HepG2 (cell line): ENCODE measurements around the gene ETFA. TPM values are rescaled to one million over a fixed set of nuclear protein-coding genes. Genes with fewer than 3 reads are reported as not detected.

ENCODE experiments used
- DR1 ChIP-seq: sonication (generic); formaldehyde crosslinking; IDR thresholded peaks from 2 replicates; pipeline ENCODE4 v1.8.0; 2021; ENCODE audit warnings: mild to moderate bottlenecking, missing genetic modification reagents, inconsistent platforms
- JUN ChIP-seq: sonication (generic); formaldehyde crosslinking; IDR thresholded peaks from 2 replicates; pipeline ENCODE4 v1.4.0; 2020; ENCODE audit warnings: mild to moderate bottlenecking, missing genetic modification reagents
- KDM2A ChIP-seq: sonication (generic); formaldehyde crosslinking; IDR thresholded peaks from 2 replicates; pipeline ENCODE4 v1.4.0; 2020; ENCODE audit warnings: low read depth, missing genetic modification reagents, borderline replicate concordance
- KMT2A ChIP-seq: sonication (generic); formaldehyde crosslinking; IDR thresholded peaks from 2 replicates; pipeline ENCODE4 v1.4.0; 2020; ENCODE audit warnings: missing genetic modification reagents
- PAF1 ChIP-seq: IDR thresholded peaks from 2 replicates; pipeline ENCODE4 v1.6.1; 2016; ENCODE audit warnings: missing genetic modification reagents, missing compliant biosample characterization
- PCBP2 ChIP-seq: fragments of 200-400 bp; formaldehyde crosslinking; optimal IDR thresholded peaks from 2 replicates; pipeline ENCODE3; 2018; ENCODE audit warnings: low read length, low read depth; ENCODE audit not compliant: poor library complexity, severe bottlenecking
- SAP130 ChIP-seq: IDR thresholded peaks from 2 replicates; pipeline ENCODE4 v1.6.1; 2016; ENCODE audit warnings: low read depth
- SIN3B ChIP-seq: fragments of 150-350 bp; IDR thresholded peaks from 2 replicates; pipeline ENCODE4 v1.6.1; 2014; ENCODE audit warnings: low read length
- TARDBP ChIP-seq: sonication (generic); formaldehyde crosslinking; IDR thresholded peaks from 2 replicates; pipeline ENCODE4 v1.8.0; 2022; ENCODE audit warnings: mild to moderate bottlenecking, missing genetic modification reagents
- TCF7 ChIP-seq: sonication (generic); IDR thresholded peaks from 2 replicates; pipeline ENCODE4 v1.6.1; 2016; ENCODE audit warnings: antibody characterized with exemption, low read depth
- ZC3H13 ChIP-seq: sonication (generic); formaldehyde crosslinking; IDR thresholded peaks from 2 replicates; pipeline ENCODE4 v1.8.1; 2023; ENCODE audit warnings: mild to moderate bottlenecking, missing genetic modification reagents, moderate library complexity
- ZNF256 ChIP-seq: sonication (generic); formaldehyde crosslinking; conservative IDR thresholded peaks from 2 replicates; pipeline ENCODE4 v1.4.0; 2020; ENCODE audit warnings: missing genetic modification reagents
- ZNF282 ChIP-seq: fragments of 450-650 bp; IDR thresholded peaks from 2 replicates; pipeline ENCODE4 v1.6.1; 2018; ENCODE audit not compliant: partially characterized antibody
- ZNF496 ChIP-seq: sonication (generic); formaldehyde crosslinking; IDR thresholded peaks from 2 replicates; pipeline ENCODE4 v1.8.1; 2023; ENCODE audit warnings: mild to moderate bottlenecking, moderate library complexity, missing genetic modification reagents; ENCODE audit not compliant: insufficient replicate concordance
- polyA plus RNA-seq, 8 experiments: library from polyadenylated mRNA; depleted of rRNA in 3 of 8; stranded (reverse) in 7 of 8; unstranded in 1 of 8; fragments of >200 nt; fragmentation: Illumina TruSeq in 4 of 8; extraction: Trizol in 4 of 8; gene quantifications; 2 replicates each; pipeline versions ENCODE4 v1.2.1 to v1.2.3, GENCODE V29; 2011 to 2016; ENCODE audit warnings: low read depth in 4 of 8, missing spikeins in 1 of 8, mixed read lengths in 1 of 8; ENCODE audit not compliant: insufficient read depth in 1 of 8
- total RNA-seq, 5 experiments: library from RNA; depleted of rRNA; stranded (reverse); fragments of >200 nt; fragmentation: Illumina TruSeq; extraction: Trizol; gene quantifications; 2 replicates each; pipeline ENCODE4 v1.2.3, GENCODE V29; 2016; ENCODE audit warnings: low read depth in 1 of 5
- TF ChIP-seq, protein P1 (sequence below), 2 experiments: sonication (generic) in 1 of 2; formaldehyde crosslinking in 1 of 2; IDR thresholded peaks; 2 replicates each; pipeline versions ENCODE4 v1.6.1 to v1.9.0; 2014 to 2022; ENCODE audit warnings: antibody characterized with exemption in 1 of 2, borderline replicate concordance in 1 of 2, inconsistent platforms in 1 of 2, low read depth in 1 of 2, missing genetic modification reagents in 1 of 2
- TF ChIP-seq, protein P2 (sequence below): sonication (generic); formaldehyde crosslinking; IDR thresholded peaks from 2 replicates; pipeline ENCODE4 v1.4.0; 2020; ENCODE audit warnings: missing genetic modification reagents
- TF ChIP-seq, protein P3 (sequence below): sonication (generic); formaldehyde crosslinking; IDR thresholded peaks from 2 replicates; pipeline ENCODE4 v1.4.0; 2020; ENCODE audit warnings: missing genetic modification reagents
- TF ChIP-seq, protein P4 (sequence below): sonication (generic); formaldehyde crosslinking; IDR thresholded peaks from 2 replicates; pipeline ENCODE4 v1.5.1; 2020; ENCODE audit warnings: missing genetic modification reagents, mild to moderate bottlenecking, borderline replicate concordance

ETFA gene
- total and polyA plus RNA-seq, 2 of the 13 experiments (the other 11 are each of a cell fraction or from before 2014, with no cell fraction given): 291 to 396 TPM

DNA sequence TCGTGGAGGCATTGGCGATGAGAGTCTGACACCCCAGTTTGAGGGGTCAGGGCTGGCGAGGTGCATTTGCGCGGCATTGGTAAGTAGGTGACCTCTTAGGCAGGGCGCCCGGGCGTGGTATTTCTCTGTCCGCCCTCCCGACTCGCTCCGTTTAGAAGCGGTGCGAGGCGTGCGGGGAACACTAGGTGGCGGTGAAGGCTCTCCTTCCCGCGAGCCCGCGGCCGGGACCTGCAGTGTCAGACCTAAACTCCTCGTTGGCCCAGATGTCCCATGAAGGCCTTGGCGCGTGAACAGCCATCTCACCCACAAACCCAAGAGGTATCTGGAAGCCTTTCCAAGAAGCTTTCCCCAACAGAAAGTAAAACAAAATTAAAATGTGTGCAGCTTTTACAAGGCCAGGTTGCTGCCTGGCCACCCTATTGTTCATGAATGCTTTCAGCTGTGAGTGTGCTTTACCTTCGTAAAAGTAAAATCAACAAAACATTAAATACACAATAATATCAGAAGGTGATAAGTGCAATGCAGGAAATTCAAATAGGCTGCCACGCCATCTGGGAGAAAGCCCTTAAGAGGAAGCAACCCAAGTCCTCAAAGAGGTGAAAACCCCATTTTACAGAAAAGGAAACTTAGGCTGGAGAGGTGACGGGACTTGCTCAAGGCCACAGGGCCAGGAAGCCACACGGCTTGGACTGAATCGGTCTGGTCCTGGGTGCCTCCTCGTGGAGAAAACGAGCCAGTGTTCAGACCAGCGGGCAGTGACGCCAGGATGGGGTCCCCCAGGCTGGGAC, 120.3 kb downstream of the ETFA start (continued):
- TF ChIP-seq, protein P1, sequence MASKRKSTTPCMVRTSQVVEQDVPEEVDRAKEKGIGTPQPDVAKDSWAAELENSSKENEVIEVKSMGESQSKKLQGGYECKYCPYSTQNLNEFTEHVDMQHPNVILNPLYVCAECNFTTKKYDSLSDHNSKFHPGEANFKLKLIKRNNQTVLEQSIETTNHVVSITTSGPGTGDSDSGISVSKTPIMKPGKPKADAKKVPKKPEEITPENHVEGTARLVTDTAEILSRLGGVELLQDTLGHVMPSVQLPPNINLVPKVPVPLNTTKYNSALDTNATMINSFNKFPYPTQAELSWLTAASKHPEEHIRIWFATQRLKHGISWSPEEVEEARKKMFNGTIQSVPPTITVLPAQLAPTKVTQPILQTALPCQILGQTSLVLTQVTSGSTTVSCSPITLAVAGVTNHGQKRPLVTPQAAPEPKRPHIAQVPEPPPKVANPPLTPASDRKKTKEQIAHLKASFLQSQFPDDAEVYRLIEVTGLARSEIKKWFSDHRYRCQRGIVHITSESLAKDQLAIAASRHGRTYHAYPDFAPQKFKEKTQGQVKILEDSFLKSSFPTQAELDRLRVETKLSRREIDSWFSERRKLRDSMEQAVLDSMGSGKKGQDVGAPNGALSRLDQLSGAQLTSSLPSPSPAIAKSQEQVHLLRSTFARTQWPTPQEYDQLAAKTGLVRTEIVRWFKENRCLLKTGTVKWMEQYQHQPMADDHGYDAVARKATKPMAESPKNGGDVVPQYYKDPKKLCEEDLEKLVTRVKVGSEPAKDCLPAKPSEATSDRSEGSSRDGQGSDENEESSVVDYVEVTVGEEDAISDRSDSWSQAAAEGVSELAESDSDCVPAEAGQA (IDR thresholded peaks at IDR 0.05; ENCODE audit: low read depth): no peak
- TF ChIP-seq, protein P1 (CRISPR knock-in tag; IDR thresholded peaks at IDR 0.05; ENCODE audit: borderline replicate concordance): no peak
- TF ChIP-seq, protein P2, sequence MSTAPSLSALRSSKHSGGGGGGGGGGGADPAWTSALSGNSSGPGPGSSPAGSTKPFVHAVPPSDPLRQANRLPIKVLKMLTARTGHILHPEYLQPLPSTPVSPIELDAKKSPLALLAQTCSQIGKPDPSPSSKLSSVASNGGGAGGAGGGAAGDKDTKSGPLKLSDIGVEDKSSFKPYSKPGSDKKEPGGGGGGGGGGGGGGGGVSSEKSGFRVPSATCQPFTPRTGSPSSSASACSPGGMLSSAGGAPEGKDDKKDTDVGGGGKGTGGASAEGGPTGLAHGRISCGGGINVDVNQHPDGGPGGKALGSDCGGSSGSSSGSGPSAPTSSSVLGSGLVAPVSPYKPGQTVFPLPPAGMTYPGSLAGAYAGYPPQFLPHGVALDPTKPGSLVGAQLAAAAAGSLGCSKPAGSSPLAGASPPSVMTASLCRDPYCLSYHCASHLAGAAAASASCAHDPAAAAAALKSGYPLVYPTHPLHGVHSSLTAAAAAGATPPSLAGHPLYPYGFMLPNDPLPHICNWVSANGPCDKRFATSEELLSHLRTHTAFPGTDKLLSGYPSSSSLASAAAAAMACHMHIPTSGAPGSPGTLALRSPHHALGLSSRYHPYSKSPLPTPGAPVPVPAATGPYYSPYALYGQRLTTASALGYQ (CRISPR knock-in tag): peak; percentile 26; the same call in 1 of the 2 replicates
- TF ChIP-seq ZNF256: no peak
- no peak for TF ChIP-seq TCF7
- TF ChIP-seq, protein P3, sequence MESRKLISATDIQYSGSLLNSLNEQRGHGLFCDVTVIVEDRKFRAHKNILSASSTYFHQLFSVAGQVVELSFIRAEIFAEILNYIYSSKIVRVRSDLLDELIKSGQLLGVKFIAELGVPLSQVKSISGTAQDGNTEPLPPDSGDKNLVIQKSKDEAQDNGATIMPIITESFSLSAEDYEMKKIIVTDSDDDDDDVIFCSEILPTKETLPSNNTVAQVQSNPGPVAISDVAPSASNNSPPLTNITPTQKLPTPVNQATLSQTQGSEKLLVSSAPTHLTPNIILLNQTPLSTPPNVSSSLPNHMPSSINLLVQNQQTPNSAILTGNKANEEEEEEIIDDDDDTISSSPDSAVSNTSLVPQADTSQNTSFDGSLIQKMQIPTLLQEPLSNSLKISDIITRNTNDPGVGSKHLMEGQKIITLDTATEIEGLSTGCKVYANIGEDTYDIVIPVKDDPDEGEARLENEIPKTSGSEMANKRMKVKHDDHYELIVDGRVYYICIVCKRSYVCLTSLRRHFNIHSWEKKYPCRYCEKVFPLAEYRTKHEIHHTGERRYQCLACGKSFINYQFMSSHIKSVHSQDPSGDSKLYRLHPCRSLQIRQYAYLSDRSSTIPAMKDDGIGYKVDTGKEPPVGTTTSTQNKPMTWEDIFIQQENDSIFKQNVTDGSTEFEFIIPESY (CRISPR knock-in tag): peak; percentile 68; the same call in 1 of the 2 replicates
- TF ChIP-seq DR1: no peak
- no peak for TF ChIP-seq SIN3B
- TF ChIP-seq, protein P4, sequence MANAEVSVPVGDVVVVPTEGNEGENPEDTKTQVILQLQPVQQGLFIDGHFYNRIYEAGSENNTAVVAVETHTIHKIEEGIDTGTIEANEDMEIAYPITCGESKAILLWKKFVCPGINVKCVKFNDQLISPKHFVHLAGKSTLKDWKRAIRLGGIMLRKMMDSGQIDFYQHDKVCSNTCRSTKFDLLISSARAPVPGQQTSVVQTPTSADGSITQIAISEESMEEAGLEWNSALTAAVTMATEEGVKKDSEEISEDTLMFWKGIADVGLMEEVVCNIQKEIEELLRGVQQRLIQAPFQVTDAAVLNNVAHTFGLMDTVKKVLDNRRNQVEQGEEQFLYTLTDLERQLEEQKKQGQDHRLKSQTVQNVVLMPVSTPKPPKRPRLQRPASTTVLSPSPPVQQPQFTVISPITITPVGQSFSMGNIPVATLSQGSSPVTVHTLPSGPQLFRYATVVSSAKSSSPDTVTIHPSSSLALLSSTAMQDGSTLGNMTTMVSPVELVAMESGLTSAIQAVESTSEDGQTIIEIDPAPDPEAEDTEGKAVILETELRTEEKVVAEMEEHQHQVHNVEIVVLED (CRISPR knock-in tag): no peak
- TF ChIP-seq PCBP2: no peak
- no peak for TF ChIP-seq ZNF282
- TF ChIP-seq TARDBP (CRISPR knock-in tag): no peak
- TF ChIP-seq ZNF496: no peak
- TF ChIP-seq JUN (CRISPR knock-in tag): no peak
- no peak for TF ChIP-seq KMT2A (CRISPR knock-in tag)
- TF ChIP-seq KDM2A: peak; percentile 81; the same call in 1 of the 2 replicates
- TF ChIP-seq ZC3H13: no peak
- peak; percentile 27; the same call in 1 of the 2 replicates for TF ChIP-seq SAP130 (CRISPR knock-in tag)
- TF ChIP-seq PAF1 (CRISPR knock-in tag): no peak
